ENCODE results near the gene C16orf54.
A peak's percentile ranks its signal among the peaks of the same experiment; 100 is the strongest.
"Not testable (repeated sequence)": the region's sequence is repeated elsewhere in the genome, so short reads cannot be mapped to it uniquely, and the experiment has no call there.

The C16orf54 gene

DNA sequence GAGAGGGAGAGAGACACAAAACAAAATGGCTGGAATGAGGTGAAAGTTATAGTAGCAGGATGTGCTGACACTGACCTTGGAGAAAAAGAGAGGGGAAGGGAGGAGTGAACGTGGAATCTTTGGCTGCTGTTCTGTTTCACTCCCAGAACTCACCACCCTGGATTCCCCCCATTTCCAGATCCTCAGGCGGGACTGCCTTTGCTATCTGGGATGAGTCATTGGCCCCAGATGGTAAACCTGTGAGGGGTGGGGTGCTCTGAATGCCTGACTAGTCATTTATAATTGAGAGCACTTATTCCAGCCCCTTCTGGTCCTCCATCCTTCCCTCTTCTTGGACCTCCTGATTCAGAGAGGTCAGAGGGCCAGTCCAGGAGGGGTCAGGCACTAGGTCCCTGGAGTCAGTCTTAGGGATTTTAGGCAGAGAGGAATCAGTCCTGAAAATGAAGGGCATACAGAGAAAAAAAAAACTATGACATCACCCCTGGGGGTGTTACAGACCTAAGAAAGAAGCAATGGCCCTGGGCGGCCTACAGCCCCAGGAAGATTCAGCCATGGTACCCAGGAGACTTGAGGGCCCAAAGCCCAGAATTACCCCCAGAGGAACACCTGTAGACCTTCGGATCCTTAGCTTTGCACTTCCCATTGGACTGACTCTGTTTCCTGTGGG, 30.1 kb upstream of the C16orf54 start:
- no peak overlapping the region for H3K4me3 ChIP-seq (ENCODE audit: low read depth, low read length)
- TF ChIP-seq, protein P1, sequence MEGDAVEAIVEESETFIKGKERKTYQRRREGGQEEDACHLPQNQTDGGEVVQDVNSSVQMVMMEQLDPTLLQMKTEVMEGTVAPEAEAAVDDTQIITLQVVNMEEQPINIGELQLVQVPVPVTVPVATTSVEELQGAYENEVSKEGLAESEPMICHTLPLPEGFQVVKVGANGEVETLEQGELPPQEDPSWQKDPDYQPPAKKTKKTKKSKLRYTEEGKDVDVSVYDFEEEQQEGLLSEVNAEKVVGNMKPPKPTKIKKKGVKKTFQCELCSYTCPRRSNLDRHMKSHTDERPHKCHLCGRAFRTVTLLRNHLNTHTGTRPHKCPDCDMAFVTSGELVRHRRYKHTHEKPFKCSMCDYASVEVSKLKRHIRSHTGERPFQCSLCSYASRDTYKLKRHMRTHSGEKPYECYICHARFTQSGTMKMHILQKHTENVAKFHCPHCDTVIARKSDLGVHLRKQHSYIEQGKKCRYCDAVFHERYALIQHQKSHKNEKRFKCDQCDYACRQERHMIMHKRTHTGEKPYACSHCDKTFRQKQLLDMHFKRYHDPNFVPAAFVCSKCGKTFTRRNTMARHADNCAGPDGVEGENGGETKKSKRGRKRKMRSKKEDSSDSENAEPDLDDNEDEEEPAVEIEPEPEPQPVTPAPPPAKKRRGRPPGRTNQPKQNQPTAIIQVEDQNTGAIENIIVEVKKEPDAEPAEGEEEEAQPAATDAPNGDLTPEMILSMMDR (conservative IDR thresholded peaks at IDR 0.05; ENCODE audit: low read depth, low read length): no peak
- DNase-seq (ENCODE audit: low read depth): peak; percentile 20

DNA sequence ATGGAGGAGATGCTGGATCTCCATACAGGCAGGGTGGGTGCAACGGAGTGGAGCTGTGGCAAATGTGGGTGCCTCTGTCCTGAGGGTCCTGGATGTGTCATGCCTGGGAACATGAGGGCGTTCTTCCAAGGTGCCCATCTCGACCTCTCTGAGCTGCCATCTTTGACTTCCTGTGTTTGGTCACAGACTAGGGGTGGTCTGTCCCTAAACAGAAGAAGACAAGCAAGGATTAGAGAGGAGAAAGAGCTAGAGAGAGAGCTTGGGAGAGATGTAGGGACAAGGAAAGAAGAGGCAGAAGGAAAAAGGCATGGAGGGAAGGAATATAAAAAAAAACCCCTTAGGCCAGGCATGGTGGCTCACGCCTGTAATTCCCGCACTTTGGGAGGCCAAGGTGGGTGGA, 28.9 kb upstream of the C16orf54 start:
- DNase-seq (ENCODE audit: low read depth): no peak
- TF ChIP-seq, protein P1 (conservative IDR thresholded peaks at IDR 0.05; ENCODE audit: low read depth, low read length): no peak
- H3K4me3 ChIP-seq (ENCODE audit: low read depth, low read length): no peak overlapping the region

DNA sequence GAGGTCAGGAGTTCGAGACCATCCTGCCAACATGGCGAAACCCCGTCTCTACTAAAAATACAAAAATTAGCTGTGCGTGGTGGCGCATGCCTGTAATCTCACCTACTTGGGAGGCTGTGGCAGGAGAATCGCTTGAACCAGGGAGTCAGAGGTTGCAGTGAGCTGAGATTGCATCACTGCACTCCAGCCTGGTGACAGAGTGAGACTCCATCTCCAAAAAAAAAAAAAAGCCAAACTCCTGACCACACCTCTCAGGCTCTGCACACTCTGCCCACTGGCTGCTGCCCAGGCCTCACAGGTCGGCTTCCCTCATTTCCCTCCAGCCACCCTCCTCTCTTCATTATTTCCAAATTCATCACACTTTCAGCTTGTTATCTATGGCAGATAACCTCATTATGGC, 26.5 kb upstream of the C16orf54 start:
- DNase-seq (ENCODE audit: low read depth); H3K4me3 ChIP-seq (ENCODE audit: low read depth, low read length): not testable (repeated sequence)

DNA sequence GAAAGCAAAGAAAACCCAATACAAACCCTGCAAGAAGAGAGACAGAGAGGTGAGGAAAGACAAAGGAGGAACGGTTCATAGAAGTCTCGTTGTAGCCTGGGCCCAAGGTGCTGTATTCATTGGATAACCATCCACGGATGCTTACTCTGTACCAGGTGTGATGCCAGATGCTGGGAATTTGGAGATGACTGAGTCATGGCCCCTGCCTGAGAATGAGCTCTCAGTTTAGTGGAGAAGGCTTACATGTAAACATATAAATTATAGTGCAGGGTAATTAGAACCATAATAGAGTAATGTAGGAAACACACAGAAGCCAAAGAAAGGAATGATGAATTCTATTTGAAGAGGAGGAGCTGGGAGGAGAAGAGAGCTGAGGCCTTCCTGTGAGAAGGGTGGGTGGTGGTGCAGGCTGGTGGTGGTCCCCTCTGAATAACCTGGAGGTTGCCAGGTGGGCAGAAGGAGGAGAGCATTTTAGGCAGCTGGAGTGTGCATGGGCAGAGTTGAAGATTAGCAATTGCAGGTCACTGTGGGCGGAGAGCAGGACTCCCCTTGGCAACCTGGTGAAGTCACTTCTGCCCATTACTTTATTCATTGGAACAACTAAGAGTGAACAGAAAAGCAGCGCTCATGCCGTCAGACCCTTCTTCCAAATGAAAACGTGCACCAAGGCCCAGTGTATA, 24.6 kb upstream of the C16orf54 start:
- H3K4me3 ChIP-seq (ENCODE audit: low read depth, low read length): no peak overlapping the region
- TF ChIP-seq, protein P1 (conservative IDR thresholded peaks at IDR 0.05; ENCODE audit: low read depth, low read length): no peak
- DNase-seq (ENCODE audit: low read depth): no peak

DNA sequence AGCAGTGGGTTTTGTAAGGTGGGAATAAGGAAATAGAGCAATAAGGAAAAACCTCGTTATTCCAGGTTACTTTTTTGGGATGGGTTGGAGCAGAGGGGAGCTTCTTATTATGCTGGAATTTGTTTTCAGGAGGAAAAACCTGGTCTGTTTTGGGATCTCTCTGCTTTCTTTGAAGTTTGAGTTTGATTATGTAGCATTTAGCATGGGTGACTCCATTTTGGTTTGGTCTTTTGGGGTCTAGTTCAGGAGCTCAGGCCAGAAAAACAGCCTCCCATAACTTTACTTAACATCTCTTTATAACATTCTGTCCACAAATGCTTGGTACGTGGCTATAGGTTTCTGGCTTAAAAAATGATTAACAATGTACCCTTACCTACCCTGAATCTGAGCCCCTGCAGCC, 23.7 kb upstream of the C16orf54 start:
- TF ChIP-seq, protein P1 (conservative IDR thresholded peaks at IDR 0.05; ENCODE audit: low read depth, low read length): no peak
- DNase-seq (ENCODE audit: low read depth): no peak
- H3K4me3 ChIP-seq (ENCODE audit: low read depth, low read length): no peak overlapping the region

DNA sequence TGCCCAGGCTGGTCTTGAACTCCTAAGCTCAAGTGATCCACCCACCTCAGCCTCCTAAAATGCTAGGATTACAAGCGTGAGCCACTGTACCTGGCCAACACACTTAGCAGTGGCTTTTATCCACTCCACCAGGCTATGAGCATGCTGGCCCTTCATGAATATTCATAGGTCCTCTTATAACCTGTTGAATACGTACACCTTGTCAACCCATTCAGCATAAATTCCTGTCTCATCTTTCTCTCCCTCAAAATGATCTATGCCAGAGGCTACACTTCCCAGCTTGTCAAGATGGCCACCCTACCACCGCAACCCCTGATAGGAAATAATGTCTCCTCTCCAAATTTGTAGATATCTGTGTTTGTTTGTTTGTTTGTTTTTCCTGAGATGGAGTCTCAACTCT, 21.3 kb upstream of the C16orf54 start:
- TF ChIP-seq, protein P1 (conservative IDR thresholded peaks at IDR 0.05; ENCODE audit: low read depth, low read length): no peak
- DNase-seq (ENCODE audit: low read depth): no peak
- no peak overlapping the region for H3K4me3 ChIP-seq (ENCODE audit: low read depth, low read length)

DNA sequence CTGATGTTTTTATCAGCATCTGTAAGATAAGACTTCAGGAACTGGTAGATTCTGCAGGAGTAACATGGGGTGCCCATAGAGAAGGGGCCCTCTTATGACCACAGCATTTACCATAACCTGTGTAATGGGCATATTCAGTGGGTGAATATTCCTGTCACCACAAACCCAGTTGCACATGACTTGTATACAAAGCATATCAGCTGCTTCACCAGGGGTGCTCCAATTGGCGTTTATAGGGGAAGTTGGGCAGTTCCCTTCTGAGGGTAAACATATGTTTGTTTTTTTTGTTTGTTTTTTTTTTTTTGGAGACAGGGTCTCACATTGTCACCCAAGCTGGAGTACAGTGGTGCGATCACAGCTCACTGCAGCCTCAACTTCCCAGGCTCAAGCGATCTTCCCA, 20.8 kb upstream of the C16orf54 start:
- DNase-seq (ENCODE audit: low read depth): no peak
- TF ChIP-seq, protein P1 (conservative IDR thresholded peaks at IDR 0.05; ENCODE audit: low read depth, low read length): no peak
- no peak overlapping the region for H3K4me3 ChIP-seq (ENCODE audit: low read depth, low read length)

All from choroid plexus epithelial cell (primary cell).